Inferior parietal cortex (tissue), 1 donor: ENCODE data around the gene BCL10.

Experiments
- DNase-seq: peaks from one replicate; pipeline ENCODE4 v3.0.0-alpha.2; 2016; ENCODE audit errors: extremely low spot score

The BCL10 gene

GRCh38 chr1:85220756-85221201 is 55.7 kb downstream of the BCL10 start:
- DNase-seq = no peak

- no peak for DNase-seq
Observed at GRCh38 chr1:85219853-85220610, 56.4 kb downstream of the BCL10 start.

GRCh38 chr1:85216697-85217096 is 59.7 kb downstream of the BCL10 start:
- no peak for DNase-seq
